Activated CD4-positive, alpha-beta memory T cell treated with anti-CD3 and anti-CD28 coated beads for 36 hours (primary cell): ENCODE results near the gene PAQR8. TPM values are rescaled to one million over a fixed set of nuclear protein-coding genes. Genes with fewer than 3 reads are reported as not detected.

Experiments used
- CTCF ChIA-PET: fragments of 350-600 bp; sonication (Branson Sonifier 250); formaldehyde crosslinking; loops from one replicate; lab custom pipeline; 2021; ENCODE audit warnings: antibody characterized with exemption, inconsistent platforms; lab: Charles Lee
- POLR2A ChIA-PET: fragments of 350-600 bp; sonication (Branson Sonifier 250); formaldehyde crosslinking; loops from one replicate; lab custom pipeline; 2021; ENCODE audit warnings: antibody characterized with exemption; lab: Charles Lee
- DNase-seq: peaks from one replicate; pipeline ENCODE4 v3.0.0-alpha.2; 2020
- H3K27ac Mint-ChIP-seq: one replicate; pipeline ENCODE4 v1.8.0; 2021; ENCODE audit warnings: mixed read lengths
- H3K27me3 Mint-ChIP-seq: one replicate; pipeline ENCODE4 v1.8.0; 2021; ENCODE audit warnings: mixed read lengths
- H3K36me3 Mint-ChIP-seq: one replicate; pipeline ENCODE4 v1.8.0; 2021; ENCODE audit warnings: mixed read lengths
- H3K4me1 Mint-ChIP-seq: one replicate; pipeline ENCODE4 v1.8.0; 2021; ENCODE audit warnings: low read depth, mixed read lengths
- H3K4me3 Mint-ChIP-seq: one replicate; pipeline ENCODE4 v1.8.0; 2021; ENCODE audit warnings: mild to moderate bottlenecking, mixed read lengths
- H3K9me3 Mint-ChIP-seq: one replicate; pipeline ENCODE4 v1.8.0; 2021; ENCODE audit warnings: mixed read lengths
- intact Hi-C: fragments of 100-400 bp; cut with micrococcal nuclease; formaldehyde crosslinking; loops from one replicate; pipeline ENCODE4 v1.15.1; 2023
- total RNA-seq, 2 experiments: library from RNA; stranded (reverse); gene quantifications; one replicate each; pipeline ENCODE4 v1.2.3, GENCODE V29; 2021

PAQR8 gene, protein sequence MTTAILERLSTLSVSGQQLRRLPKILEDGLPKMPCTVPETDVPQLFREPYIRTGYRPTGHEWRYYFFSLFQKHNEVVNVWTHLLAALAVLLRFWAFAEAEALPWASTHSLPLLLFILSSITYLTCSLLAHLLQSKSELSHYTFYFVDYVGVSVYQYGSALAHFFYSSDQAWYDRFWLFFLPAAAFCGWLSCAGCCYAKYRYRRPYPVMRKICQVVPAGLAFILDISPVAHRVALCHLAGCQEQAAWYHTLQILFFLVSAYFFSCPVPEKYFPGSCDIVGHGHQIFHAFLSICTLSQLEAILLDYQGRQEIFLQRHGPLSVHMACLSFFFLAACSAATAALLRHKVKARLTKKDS
- 10 to 100 TPM; 11.2 to 12.2 TPM for total RNA-seq

DNA sequence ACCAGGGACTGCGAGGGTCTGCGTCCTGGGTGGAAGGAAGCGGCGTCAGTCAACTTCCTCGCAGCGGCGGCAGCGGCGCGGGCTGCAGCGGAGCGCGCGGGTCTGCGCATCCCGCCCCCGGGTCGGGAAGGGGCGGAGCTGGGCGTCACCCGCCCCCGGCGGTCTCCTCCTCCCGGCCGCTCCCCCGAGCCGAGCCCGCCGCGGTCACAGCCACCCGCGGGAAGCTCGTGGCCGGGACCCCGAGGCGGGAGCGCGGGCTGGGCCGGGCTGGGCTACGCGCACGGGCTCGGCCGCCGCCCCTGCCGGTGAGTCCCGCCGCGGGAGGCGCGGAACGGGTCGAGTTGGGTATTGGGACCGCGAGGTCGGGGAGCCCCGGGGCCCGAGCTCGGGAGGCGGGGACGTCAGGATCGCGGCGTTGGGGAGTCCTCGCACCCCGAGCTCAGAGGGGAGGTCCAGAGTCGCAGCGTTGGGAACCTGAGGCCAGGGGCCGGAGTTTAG, at the start of gene PAQR8:
Gene PAQR8 (plus strand): TSS at position 207 of the 498 bp plus-strand sequence. CDS start 41,063 bp downstream, outside the sequence.
- H3K36me3 Mint-ChIP-seq: peaks cover 5% of the 10 kb centered on the region
- ChIA-PET CTCF (interaction anchor here (0.7 to 4.4 kb wide), 22 partner anchors 10 to 1131 kb away, joined by 3 to 59 read pairs (median 4); partner anchors contain the start of genes EFHC1 and MCM3), POLR2A (interaction anchor here (0.8 to 3.4 kb wide), 12 partner anchors 10 to 204 kb away, joined by 3 to 44 read pairs (median 5); partner anchors contain the start of genes EFHC1 and MCM3)
- H3K27ac Mint-ChIP-seq: peak within 1 kb of the TSS; percentile 92
- H3K27me3 Mint-ChIP-seq: no peaks in the 10 kb centered on the region
- H3K4me1 Mint-ChIP-seq: peaks cover 33% of the 10 kb centered on the region
- H3K4me3 Mint-ChIP-seq: peak within 1 kb of the TSS; percentile 99
- peak; percentile 85 for DNase-seq
- intact Hi-C loops: loop anchor here (1.0 to 2.0 kb wide), 5 partner anchors 28 to 78 kb away; partner anchors contain the start of gene MCM3
- no peaks in the 10 kb centered on the region for H3K9me3 Mint-ChIP-seq

DNA sequence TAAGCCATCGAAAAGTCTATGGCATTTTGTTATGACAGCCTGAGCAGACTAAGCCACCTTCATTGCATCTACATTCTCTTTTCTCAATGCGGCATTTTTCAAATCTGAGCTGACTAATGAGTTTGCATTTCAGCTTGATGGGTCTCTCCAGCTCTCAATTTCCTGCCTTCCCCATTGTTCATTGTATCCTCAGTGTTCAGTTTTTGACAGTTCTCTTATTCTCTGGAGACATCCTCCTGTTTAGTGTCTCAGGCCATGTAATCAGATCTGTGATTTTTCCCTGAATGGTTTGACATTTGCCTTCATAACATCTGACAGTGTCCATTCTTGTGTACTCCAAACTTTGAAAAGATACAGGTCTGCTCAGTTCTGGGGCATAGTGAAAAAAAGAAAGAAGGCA, 49.5 kb upstream of the PAQR8 start:
- CTCF ChIA-PET: interaction anchor here (0.9 to 1.7 kb wide), 2 partner anchors 16 to 50 kb away, joined by 4 read pairs; partner anchors contain the start of gene PAQR8
- no peak overlapping the region for H3K27ac Mint-ChIP-seq

DNA sequence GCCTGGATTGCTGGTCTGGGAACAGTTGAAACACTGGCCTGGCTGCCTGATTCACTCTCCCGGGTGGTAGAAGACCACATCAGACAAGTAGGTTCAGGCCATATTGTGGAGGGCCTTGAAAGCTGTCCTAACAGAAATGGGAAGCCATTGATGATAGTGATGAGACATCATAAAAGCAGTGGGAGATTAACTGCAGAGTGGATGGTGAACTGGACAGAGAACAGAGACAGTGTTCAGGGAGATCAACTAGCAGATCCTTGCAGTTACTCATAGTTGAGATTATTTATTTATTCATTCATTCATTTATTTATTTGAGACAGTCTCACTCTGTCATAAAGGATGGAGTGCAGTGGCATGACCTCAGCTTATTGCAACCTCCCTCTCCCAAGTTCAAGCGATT, 47.2 kb upstream of the PAQR8 start:
- peaks cover 23% of the 10 kb centered on the region for H3K4me1 Mint-ChIP-seq
- no peaks in the 10 kb centered on the region for H3K27me3 Mint-ChIP-seq
- no peak overlapping the region for H3K4me3 Mint-ChIP-seq
- H3K36me3 Mint-ChIP-seq: no peaks in the 10 kb centered on the region
- H3K9me3 Mint-ChIP-seq: no peaks in the 10 kb centered on the region
- ChIA-PET POLR2A (no interaction called here), CTCF (no interaction called here)
- intact Hi-C loops: no loop called here
- no peak for DNase-seq
- no peak overlapping the region for H3K27ac Mint-ChIP-seq

More for the DNA sequence above, 49.5 kb upstream of the PAQR8 start:
- H3K9me3 Mint-ChIP-seq: no peaks in the 10 kb centered on the region
- DNase-seq: no peak
- intact Hi-C loops: no loop called here
- no peak overlapping the region for H3K4me3 Mint-ChIP-seq
- POLR2A ChIA-PET: no interaction called here
- H3K27me3 Mint-ChIP-seq: no peaks in the 10 kb centered on the region
- peaks cover 23% of the 10 kb centered on the region for H3K4me1 Mint-ChIP-seq
- no peaks in the 10 kb centered on the region for H3K36me3 Mint-ChIP-seq

DNA sequence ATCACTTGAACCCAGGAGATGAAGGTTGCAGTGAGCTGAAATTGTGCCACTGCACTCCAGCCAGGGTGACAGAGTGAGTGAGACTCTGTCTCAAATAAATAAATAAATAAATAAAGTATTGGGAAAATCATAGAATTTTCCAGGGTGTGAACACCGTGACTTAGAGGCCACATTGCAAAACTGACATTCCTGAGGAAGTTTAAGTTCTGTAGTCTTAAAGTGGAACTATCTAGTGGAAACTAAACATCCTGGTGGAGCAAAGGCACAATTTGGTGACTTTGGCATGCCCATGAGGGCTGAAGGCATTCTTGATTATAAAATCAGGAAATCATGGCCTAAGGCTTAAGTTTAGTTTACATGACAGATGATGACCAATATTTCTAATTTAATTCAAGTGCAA, 44.7 kb upstream of the PAQR8 start:
- Mint-ChIP-seq H3K27ac (no peak overlapping the region), H3K4me3 (no peak overlapping the region), H3K27me3 (no peaks in the 10 kb centered on the region), H3K4me1 (peaks cover 19% of the 10 kb centered on the region), H3K36me3 (no peaks in the 10 kb centered on the region), H3K9me3 (no peaks in the 10 kb centered on the region)
- intact Hi-C loops: no loop called here
- CTCF ChIA-PET: no interaction called here
- POLR2A ChIA-PET: no interaction called here
- DNase-seq: no peak

DNA sequence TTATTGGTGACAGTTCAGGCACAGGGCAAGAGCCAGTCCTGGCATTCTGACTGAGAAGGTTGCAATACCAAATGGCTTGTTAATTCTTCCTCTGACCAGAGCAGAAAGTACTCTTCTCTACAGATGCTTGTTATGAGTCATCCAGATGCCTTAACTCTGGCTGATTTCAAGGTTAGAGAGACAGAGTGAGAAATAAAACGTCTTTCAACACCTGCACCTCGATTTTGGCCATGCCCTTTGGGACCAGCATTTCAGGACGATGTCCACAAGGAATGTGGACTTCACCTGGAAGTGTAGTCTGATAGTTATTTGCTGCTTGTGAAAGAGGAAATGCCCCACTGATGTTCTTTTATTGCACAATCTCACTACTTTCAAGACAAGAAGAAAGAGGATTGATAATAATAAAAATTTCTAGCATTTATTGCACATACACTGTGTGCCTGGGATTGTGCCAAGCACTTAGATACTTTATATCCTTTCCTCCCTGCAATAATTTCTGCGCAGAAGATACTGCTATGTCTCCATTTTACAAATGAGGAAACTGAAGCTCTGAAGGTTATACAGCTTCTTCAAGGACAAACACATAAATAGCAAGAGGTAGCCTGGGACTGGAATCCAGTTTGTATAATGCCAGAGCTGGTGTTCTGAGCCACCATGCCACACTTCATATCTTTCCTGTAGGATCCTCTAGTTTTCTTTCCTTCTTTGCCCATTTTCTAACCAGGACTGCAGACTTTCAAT, 43.9 kb upstream of the PAQR8 start:
- no peak overlapping the region for H3K4me3 Mint-ChIP-seq

DNA sequence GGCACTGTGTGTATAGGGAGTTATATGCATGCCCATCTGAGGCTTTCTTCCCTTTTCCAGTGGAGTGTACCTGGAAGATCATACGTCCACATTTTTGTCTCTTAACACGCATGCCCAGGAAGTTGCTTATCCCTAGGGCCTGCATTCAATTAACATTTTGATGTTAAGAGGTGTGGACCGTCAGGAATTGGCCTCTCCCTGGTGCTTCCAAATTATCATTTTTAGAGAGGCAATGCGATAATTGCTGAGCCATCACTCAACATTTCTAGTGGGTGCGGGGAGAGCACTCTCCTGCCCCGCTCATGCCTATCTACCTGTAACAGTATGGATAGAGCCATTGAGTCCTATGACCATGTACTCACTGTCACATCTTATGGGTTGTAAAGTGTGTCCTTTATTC, 37.8 kb upstream of the PAQR8 start:
- H3K9me3 Mint-ChIP-seq: no peaks in the 10 kb centered on the region
- peaks cover 6% of the 10 kb centered on the region for H3K4me1 Mint-ChIP-seq
- intact Hi-C loops: no loop called here
- no peak for DNase-seq
- no peaks in the 10 kb centered on the region for H3K27me3 Mint-ChIP-seq
- no peak overlapping the region for H3K27ac Mint-ChIP-seq
- H3K4me3 Mint-ChIP-seq: no peak overlapping the region
- CTCF ChIA-PET: no interaction called here
- POLR2A ChIA-PET: no interaction called here
- no peaks in the 10 kb centered on the region for H3K36me3 Mint-ChIP-seq

More for the DNA sequence above, 43.9 kb upstream of the PAQR8 start:
- Mint-ChIP-seq H3K36me3 (no peaks in the 10 kb centered on the region), H3K27me3 (no peaks in the 10 kb centered on the region), H3K4me1 (peaks cover 23% of the 10 kb centered on the region), H3K27ac (no peak overlapping the region), H3K9me3 (no peaks in the 10 kb centered on the region)
- ChIA-PET POLR2A (no interaction called here), CTCF (no interaction called here)
- intact Hi-C loops: loop anchor here (2.0 kb wide), 1 partner anchor 17 kb away; no protein-coding TSS in a partner anchor
- no peak for DNase-seq

DNA sequence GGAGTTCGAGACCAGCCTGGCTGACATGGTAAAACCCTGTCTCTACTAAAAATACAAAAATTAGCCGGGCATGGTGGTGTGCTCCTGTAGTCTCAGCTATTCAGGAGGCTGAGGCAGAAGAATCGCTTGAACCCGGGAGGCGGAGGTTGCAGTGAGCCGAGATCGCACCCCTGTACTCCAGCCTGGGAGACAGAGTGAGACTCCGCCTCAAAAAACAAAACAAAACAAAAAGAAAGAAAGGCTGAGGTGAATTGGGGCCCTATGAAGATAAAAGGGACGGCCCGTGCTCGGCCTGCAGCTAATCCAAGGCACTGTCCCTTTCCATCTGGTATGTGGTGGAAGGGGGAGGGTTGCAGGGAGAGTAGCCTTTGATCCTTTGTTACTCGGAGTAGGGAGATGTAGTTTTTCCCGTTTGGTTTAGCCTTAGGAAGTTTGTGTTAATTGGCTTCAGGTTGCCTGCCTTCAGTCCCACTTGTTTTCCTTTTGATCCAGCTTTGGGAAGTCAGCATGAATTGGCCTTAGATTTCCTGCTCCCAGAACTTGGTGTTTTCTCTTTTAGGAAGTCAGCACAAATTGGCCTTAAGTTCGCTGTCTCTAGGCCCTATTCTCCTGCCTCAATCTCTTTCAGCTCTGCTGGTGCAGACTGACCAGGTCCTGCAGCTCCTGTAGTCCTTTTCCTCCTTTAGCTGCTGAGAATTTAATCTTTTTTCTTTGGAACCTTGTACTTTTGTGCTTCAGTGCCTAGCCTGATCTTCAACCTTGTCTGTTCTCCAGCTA, 36.1 kb upstream of the PAQR8 start:
- intact Hi-C loops: no loop called here
- ChIA-PET CTCF (no interaction called here), POLR2A (no interaction called here)
- no peaks in the 10 kb centered on the region for H3K36me3 Mint-ChIP-seq
- H3K27me3 Mint-ChIP-seq: no peaks in the 10 kb centered on the region
- H3K9me3 Mint-ChIP-seq: no peaks in the 10 kb centered on the region
- H3K27ac Mint-ChIP-seq: no peak overlapping the region
- DNase-seq: no peak
- peaks cover 4% of the 10 kb centered on the region for H3K4me1 Mint-ChIP-seq
- no peak overlapping the region for H3K4me3 Mint-ChIP-seq

DNA sequence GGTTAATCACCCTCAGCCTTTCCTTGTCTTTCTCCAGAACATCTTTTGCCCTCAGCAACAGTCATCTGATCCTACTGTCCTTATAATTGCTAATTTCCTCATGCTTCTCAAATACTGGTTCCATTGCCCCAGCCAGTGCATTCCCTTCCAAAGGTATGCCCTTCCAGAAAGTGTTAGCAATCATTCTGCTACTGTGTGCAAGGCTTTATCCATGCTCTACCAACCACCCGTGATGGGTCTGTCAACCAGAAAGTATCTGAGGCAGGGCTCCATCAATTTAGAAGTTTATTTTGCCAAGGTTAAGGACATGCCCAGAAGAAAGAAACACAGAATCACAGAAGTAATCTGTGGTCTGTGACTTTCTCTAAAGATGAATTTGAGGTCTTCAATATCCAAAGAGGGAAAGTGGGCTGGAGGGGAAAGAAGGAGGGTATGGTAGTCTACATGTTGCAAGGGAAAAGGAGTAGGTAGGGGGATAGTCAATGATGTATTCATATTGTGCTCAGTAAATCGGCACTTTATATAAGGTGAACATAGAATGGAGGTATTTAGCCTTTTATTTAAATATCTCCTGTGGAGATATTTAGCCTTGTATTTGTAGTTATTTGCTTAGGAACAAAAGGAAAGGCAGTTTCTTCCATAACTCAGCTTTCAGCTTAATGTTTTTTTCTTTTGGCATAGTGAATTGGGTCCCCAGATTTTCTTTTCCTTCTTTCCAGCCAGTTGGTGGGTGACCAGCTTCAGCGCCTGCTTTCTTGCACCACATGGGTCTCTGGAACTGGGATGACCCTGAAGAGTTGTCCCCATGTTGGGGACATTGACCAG, 35.2 kb upstream of the PAQR8 start:
- Mint-ChIP-seq H3K4me3 (no peak overlapping the region), H3K4me1 (peaks cover 4% of the 10 kb centered on the region), H3K36me3 (no peaks in the 10 kb centered on the region), H3K27me3 (no peaks in the 10 kb centered on the region), H3K27ac (no peak overlapping the region), H3K9me3 (no peaks in the 10 kb centered on the region)
- DNase-seq: no peak
- ChIA-PET CTCF (no interaction called here), POLR2A (no interaction called here)
- intact Hi-C loops: no loop called here

DNA sequence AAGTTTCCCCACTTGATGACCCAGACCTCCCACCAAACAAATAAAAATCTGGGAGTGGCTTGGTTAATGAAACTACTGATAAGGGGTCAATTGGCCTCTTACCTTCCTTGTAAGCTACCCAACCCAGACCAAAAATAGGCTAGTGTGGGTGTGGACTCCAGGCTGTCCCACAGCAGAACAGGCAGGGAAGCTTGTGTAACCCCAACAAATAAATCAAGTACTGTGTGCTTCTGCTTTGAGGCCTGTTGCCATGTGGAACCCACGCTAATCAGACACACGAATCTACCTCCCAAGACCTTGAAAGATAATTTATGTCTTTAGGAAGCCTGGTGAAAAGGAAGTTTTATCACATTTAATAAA, 33.7 kb upstream of the PAQR8 start:
- Mint-ChIP-seq H3K36me3 (no peaks in the 10 kb centered on the region), H3K27ac (no peak overlapping the region), H3K27me3 (no peaks in the 10 kb centered on the region), H3K4me1 (peaks cover 9% of the 10 kb centered on the region), H3K9me3 (no peaks in the 10 kb centered on the region), H3K4me3 (no peak overlapping the region)
- no peak for DNase-seq
- ChIA-PET CTCF (interaction anchor here (0.7 kb wide), 1 partner anchor 19 kb away, joined by 3 read pairs; no protein-coding TSS in a partner anchor), POLR2A (no interaction called here)
- intact Hi-C loops: no loop called here

DNA sequence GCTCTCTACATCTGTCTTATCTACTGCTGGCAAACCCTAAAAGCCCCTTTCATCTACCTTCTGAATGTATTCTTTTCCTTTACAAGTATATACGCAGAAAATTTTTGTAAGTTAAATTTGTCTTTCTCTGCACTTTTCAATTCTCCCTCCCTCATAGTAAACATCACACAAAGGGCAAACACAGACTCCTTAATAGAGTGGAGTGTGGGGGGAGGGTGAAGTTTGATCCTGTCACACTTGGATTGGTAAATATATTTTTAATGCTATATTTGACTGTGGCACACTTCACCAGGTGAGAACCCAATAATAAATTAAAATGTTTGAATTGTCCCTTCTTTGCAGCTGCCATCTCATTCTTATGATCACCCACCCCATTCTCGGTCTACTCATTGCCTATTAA, 33.2 kb upstream of the PAQR8 start:
- H3K4me1 Mint-ChIP-seq: peaks cover 13% of the 10 kb centered on the region
- no peaks in the 10 kb centered on the region for H3K36me3 Mint-ChIP-seq
- intact Hi-C loops: no loop called here
- ChIA-PET CTCF (interaction anchor here (0.7 kb wide), 1 partner anchor 19 kb away, joined by 3 read pairs; no protein-coding TSS in a partner anchor), POLR2A (no interaction called here)
- no peak overlapping the region for H3K4me3 Mint-ChIP-seq
- no peak overlapping the region for H3K27ac Mint-ChIP-seq
- no peaks in the 10 kb centered on the region for H3K9me3 Mint-ChIP-seq
- DNase-seq: no peak
- no peaks in the 10 kb centered on the region for H3K27me3 Mint-ChIP-seq

DNA sequence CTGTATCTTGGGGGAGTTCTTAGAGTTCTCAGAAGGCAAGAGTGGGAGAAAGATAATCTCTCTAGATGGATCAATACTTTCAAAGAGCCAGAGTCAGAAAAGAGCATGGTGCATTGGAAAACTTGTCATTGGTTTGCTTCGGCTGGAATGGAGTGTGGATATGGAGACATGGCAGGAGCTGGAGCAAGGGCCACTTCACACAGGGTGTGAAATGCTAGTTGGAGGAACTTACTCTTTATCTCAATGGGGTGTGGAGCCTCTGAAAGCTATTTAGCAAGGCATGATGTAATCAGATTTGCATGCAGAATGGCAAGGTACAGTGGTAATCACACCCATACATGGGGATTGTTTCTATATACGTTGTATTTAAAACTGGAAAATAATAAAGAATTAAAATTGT, 31.5 kb upstream of the PAQR8 start:
- POLR2A ChIA-PET: interaction anchor here (0.7 kb wide), 1 partner anchor 34 kb away, joined by 3 read pairs; no protein-coding TSS in a partner anchor

More for the DNA sequence above, 31.5 kb upstream of the PAQR8 start:
- intact Hi-C loops: no loop called here
- DNase-seq: no peak
- no peaks in the 10 kb centered on the region for H3K27me3 Mint-ChIP-seq
- no peaks in the 10 kb centered on the region for H3K36me3 Mint-ChIP-seq
- peaks cover 28% of the 10 kb centered on the region for H3K4me1 Mint-ChIP-seq
- no peaks in the 10 kb centered on the region for H3K9me3 Mint-ChIP-seq
- CTCF ChIA-PET: interaction anchor here (0.7 to 1.3 kb wide), 2 partner anchors 25 to 32 kb away, joined by 3 read pairs; no protein-coding TSS in a partner anchor
- no peak overlapping the region for H3K27ac Mint-ChIP-seq
- H3K4me3 Mint-ChIP-seq: no peak overlapping the region
